Erythroblast (primary cell): Measurements from ENCODE around the gene RAD51B.

Source experiments
- DNase-seq, 2 experiments: peaks; one replicate each; lab custom pipeline; 2025; lab: John Stamatoyannopoulos, UW
- GATA1 ChIP-seq: IDR thresholded peaks from 2 replicates; pipeline ENCODE4 v1.6.1; 2011; ENCODE audit warnings: low read depth, mild to moderate bottlenecking, control low read depth, low read length, moderate library complexity
- POLR2A ChIP-seq: IDR thresholded peaks from 2 replicates; pipeline ENCODE4 v1.6.1; 2011; ENCODE audit warnings: mild to moderate bottlenecking, low read length

RAD51B gene

GRCh38 chr14:68097727-68098126 is 278.1 kb downstream of the RAD51B start:
- no peak for DNase-seq
- TF ChIP-seq GATA1 (no peak), POLR2A (no peak)

- TF ChIP-seq POLR2A (no peak), GATA1 (no peak)
- no peak for DNase-seq
Observed at GRCh38 chr14:68098834-68099233, 279.3 kb downstream of the RAD51B start.

DNA sequence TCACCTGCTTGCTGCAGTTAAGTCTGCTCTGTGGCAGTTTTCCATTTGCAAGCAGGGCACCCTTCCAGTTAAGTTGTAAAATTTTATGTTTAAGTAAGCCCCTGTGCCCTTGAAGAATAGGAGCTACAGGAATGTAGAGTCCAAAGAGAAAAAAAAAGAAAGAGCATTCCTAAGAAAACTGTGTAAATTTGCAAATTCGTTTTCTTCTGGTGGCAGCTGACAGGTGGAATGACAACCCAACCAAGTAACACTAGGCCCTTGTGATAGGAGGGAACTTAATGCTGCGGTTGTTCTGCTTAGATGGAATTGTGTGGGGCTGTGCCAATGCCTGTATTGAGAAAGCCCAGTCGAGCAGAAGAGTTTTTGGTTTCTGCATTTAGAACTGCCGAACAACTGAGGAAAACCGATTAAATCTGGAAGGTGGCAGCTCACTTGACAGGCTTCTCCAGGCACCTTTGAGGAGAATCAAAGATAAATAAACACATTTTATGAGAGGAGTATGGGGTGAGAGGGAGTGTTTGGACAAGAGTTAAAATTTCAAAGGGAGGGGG is 280.0 kb downstream of the RAD51B start:
- TF ChIP-seq POLR2A, result no peak
- no peak for TF ChIP-seq GATA1
- no peak for DNase-seq

DNA sequence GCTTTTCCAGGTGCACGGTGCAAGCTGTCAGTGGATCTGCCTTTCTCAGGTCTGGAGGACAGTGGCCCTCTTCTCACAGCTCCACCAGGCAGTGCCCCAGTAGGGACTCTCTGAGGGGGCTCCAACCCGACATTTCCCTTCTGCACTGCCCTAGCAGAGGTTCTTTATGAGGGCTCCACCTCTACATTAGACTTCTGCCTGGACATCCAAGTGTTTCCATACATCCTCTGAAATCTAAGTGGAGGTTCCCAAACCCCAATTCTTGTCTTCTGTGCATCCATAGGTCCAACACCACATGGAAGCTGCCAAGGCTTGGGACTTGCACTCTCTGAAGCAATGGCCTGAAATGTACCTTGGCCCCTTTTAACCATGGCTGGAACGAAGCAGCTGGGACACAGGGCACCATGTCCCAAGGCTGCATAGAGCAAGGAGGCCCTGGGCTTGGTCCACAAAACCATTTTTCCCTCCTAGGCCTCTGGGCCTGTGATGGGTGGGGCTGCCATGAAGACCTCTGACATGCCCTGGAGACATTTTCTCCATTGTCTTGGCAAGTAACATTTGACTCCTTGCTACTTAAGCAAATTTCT is 282.2 kb downstream of the RAD51B start:
- peak; percentile 5 to 17 for DNase-seq

DNA sequence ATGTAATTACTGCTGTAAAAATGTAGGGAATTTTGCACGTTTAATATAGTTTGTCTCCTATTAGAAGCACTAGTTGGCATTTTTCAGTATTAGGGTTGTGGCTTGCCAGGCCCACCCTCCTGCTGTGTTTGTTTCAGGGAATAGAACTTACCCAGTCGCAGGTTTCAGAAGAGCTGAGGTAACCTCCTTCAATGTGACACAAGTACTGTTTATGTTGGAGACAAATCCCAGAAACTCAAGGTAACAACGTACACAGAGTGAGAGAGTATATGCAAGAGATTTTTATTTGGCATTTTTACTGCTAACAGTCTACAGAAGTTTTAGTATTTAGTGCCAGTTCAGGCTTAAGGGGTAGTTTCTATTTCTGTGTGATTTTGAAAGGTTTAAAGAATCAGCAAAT is 284.3 kb downstream of the RAD51B start:
- no peak for DNase-seq
- TF ChIP-seq GATA1, result no peak
- TF ChIP-seq POLR2A, result no peak

DNA sequence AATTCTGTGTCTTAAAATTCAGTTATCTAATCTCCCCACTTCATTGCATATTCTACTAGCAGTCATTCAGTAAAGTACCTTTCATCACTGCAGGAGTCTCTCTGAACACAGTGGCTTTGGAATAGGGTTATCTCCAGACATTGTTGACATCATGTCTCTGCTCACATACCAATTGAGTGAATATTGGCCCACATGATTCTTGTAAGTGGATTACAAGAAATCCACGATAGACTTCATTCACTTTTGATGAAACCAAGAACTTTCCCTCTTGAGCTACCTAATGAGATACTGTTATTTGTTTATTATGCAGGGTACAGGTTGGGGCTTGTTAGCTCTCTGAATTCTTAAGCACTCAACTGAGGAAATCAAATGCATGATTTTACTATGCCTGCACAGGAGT is 284.9 kb downstream of the RAD51B start:
- no peak for TF ChIP-seq POLR2A
- TF ChIP-seq GATA1, result no peak
- no peak for DNase-seq

GRCh38 chr14:68105816-68106215 is 286.2 kb downstream of the RAD51B start:
- DNase-seq, result no peak
- TF ChIP-seq GATA1 (no peak), POLR2A (no peak)

DNA sequence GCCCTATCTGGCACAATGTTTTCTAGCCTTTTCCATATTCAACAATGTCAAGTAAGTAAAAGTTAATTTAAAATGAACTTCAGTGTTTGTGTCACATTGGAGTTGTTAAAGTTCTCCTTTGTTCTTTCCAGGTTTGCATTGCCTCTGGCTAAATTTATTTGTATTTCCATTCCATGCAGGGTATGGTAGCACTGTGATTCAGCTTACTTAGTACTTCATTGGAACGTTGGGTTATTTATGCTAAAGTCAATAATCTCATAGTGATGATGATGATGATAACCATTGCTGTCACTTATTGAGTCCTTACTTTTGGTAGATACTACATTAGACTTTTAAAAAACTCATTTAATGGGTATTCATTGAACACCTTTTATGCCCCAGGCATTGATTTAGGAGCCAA is 286.9 kb downstream of the RAD51B start:
- no peak for TF ChIP-seq GATA1
- TF ChIP-seq POLR2A, result no peak
- DNase-seq, result no peak

DNA sequence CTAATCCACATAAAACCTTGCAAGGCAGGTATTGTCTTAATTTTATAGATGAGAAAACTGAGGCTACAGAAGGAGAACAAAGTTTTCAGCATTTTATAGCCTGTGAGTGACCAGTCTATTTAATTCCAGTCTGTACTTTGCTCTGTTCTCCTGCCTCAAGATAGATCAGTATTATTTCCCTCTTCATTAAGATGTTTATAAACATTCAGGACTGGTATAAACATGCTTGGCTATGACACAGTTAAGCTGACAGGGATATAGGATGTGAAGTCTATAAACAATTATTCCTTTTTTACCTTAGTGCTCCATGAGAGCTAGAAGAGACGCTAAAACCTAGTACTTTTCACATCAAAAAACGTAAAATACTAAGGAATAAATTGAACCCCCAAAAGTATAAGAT is 287.3 kb downstream of the RAD51B start:
- no peak for DNase-seq

DNA sequence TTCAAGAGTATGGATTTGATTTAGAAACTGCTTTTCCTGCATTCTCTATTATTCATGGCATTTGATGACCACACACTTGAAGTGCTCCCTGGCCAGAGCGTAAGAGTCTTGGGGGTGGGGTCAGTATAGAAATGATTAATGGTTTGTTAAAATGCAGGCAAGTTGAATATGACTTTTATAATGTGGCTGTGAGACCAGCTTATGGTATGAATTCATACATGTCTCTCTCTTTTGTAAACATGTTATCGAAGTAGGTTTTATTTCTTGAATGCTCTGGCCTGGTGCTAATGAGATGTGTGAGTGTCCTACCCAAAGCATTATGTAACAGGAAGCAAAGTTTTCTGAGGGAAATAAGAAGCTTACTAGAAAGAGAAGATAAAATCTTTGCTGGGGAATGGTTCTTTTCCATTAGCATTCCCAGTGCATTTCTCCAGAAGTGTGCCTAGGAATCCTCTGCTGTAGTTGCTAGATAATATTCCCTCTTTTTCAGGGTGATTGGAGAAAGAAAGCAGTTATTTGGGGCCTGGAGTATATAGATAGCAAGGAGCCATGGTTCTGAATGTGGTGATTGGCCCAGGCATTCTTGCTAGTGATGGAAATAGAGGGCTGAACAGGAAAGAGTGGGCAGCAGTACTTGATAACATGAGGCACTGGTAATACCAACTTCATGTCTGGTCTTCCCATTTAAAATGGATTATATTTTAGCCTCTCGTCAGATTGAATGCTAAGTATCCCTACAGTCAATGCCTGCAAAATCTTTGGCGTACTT is 289.7 kb downstream of the RAD51B start:
- TF ChIP-seq GATA1, result no peak
- TF ChIP-seq POLR2A, result no peak
- no peak for DNase-seq

More for the DNA sequence above, 287.3 kb downstream of the RAD51B start:
- TF ChIP-seq GATA1 (no peak), POLR2A (no peak)

GRCh38 chr14:68111097-68111852 is 291.7 kb downstream of the RAD51B start:
- no peak for DNase-seq
- TF ChIP-seq POLR2A (no peak), GATA1 (no peak)

DNA sequence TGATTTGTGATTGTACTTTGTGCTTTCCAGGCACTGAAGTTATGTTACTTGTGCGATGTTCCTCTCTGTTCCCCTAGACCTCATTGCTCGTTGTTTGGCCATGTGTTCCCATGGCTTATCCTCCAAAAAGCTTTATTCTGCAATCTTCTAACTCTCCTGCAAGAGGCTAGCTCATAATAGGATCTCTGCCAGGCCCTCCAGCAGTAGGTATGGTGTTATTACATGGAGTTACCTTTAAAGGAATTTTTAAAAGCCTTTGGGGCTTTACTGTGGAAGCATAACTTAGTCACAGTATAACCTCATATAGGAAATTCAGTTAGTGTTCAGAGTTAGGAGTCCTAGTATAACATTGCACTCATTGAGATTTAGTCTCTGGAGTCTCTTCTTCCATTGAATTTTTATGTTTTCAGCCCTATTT is 292.3 kb downstream of the RAD51B start:
- no peak for DNase-seq

GRCh38 chr14:68112442-68112841 is 292.9 kb downstream of the RAD51B start:
- no peak for TF ChIP-seq POLR2A
- no peak for TF ChIP-seq GATA1
- DNase-seq, result no peak

More for the DNA sequence above, 292.3 kb downstream of the RAD51B start:
- no peak for TF ChIP-seq GATA1
- TF ChIP-seq POLR2A, result no peak
